GM10266 (cell line): Measurements from ENCODE around the gene EME2.
A peak's percentile ranks its signal among the peaks of the same experiment; 100 is the strongest.

Experiments
- DNase-seq: peaks from one replicate; pipeline ENCODE4 v3.0.0; 2012; ENCODE audit errors: extremely low spot score
- TF ChIP-seq, protein P1 (sequence below): IDR thresholded peaks from 2 replicates; pipeline ENCODE4 v1.5.1; 2012; ENCODE audit warnings: mild to moderate bottlenecking, low read depth; ENCODE audit not compliant: control insufficient read depth, insufficient read depth; ENCODE audit errors: missing control alignments

EME2 gene

DNA sequence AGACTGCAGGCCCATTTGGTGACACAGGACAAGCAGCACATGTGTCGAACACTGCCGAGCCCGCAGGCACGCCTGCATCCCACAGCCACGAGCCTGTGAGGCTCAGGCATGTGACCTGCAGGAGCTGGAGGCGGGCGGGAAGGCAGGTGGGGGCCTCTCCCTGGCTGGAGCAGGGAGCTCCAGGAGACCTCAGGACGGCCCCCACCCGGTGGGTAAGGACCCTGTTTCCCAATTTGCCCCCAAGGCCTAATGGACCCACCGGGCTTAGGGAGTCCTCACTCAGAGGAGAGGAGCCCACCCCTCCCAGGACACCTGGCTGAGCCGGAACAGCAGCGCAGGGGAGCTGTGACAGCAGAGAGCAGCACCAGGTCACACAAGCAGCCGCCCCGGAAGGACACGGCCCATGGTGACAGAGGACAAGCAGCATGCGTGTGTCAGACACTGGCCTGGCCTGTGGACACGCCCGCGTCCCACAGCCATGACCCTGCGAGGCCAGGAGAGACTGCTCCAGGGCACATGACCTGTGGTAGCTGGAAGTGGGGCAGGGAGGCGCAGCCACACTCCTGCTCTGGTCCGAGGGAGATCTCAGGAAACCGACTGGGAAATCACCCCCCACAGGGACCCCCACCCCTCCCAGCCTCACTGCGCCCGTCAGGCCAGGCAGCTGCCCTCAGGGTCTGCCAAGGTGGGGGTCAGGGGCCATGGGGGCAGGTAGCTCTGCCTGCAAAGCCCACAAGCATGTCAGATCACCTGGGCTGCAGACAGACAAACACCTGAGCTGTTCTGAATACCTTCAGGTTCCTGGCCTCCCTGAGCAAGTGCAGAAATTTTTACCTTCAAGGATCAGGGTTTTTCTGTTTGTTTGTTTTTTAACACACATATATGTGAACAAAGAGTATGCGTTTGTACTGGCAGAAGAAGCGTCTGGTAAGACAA is 7.4 kb downstream of the EME2 start:
- TF ChIP-seq, protein P1, sequence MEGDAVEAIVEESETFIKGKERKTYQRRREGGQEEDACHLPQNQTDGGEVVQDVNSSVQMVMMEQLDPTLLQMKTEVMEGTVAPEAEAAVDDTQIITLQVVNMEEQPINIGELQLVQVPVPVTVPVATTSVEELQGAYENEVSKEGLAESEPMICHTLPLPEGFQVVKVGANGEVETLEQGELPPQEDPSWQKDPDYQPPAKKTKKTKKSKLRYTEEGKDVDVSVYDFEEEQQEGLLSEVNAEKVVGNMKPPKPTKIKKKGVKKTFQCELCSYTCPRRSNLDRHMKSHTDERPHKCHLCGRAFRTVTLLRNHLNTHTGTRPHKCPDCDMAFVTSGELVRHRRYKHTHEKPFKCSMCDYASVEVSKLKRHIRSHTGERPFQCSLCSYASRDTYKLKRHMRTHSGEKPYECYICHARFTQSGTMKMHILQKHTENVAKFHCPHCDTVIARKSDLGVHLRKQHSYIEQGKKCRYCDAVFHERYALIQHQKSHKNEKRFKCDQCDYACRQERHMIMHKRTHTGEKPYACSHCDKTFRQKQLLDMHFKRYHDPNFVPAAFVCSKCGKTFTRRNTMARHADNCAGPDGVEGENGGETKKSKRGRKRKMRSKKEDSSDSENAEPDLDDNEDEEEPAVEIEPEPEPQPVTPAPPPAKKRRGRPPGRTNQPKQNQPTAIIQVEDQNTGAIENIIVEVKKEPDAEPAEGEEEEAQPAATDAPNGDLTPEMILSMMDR, result no peak
- no peak for DNase-seq

DNA sequence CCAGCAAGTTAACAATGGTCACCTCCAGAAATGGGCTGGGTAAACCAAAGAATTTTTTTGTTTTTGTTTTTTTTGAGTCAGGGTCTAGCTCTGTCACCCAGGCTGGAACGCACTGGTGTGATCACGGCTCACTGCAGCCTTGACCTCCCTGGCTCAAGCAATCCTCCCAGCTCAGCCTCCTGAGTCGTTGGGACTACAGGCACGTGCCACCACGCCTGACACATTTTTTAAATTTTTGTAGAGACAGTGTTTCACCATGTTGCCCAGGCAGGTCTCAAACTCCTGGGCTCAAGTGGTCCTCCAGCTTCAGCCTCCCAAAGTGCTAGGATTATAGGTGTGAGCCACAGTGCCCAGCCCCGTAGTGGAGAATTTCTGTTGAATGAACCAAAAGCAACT is 8.1 kb downstream of the EME2 start:
- TF ChIP-seq, protein P1, result no peak
- no peak for DNase-seq

DNA sequence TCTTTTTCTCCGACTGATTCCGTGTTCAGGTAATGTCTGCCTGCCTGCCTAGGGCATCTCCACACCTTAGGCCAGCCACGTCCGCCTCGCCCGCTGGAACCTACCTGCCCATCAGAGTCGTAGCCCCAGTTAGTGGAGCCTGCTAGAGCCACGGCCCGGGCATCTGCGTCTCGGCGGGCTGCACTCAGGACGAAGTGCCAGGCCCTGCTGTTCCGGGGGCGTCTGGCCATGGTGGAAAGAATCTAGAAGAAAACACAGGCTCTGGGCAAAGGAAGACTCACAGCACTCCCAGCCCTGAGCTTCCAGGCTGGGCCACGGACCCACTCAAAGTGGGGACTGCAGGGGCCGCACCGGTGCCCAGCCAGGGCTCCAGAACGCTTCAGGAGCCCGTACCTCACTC is 8.6 kb downstream of the EME2 start:
- TF ChIP-seq, protein P1, result no peak
- no peak for DNase-seq

GRCh38 chr16:1781758-1782407 is 9.3 kb downstream of the EME2 start:
- DNase-seq, result no peak
- TF ChIP-seq, protein P1, result no peak

GRCh38 chr16:1782408-1783264 is 10.0 kb downstream of the EME2 start, which contains the start of the genes NUBP2 and SPSB3:
TSS of gene NUBP2 (plus strand) at chr16:1782960. CDS start at chr16:1783021, 61 bp downstream.
TSS of gene SPSB3 (minus strand) at chr16:1782571. CDS start at chr16:1781483, 1,088 bp downstream.
- TF ChIP-seq, protein P1, result no peak
- peak; percentile 100 for DNase-seq

GRCh38 chr16:1784977-1785845 is 12.6 kb downstream of the EME2 start:
- TF ChIP-seq, protein P1, result no peak
- no peak for DNase-seq
